Mucosa of descending colon (tissue), 3 donors: ENCODE data around the gene NPHP4. TPM values are rescaled to one million over a fixed set of nuclear protein-coding genes. Genes with fewer than 3 reads are reported as not detected.

Experiments
- ATAC-seq: fragments of 200-7000 bp; cut with Tn5 transposase; one replicate; pipeline ENCODE4 v1.9.1; 2020; ENCODE audit warnings: mild to moderate bottlenecking, moderate library complexity
- DNase-seq, 3 donors: peaks; one replicate each; pipeline ENCODE4 v3.0.0-alpha.2; 2020
- H3K36me3 ChIP-seq: fragments of 200-600 bp; one replicate; pipeline ENCODE4 v1.8.0; 2021; ENCODE audit warnings: low read depth, mild to moderate bottlenecking
- H3K4me1 ChIP-seq: fragments of 200-600 bp; one replicate; pipeline ENCODE4 v1.8.0; 2021; ENCODE audit warnings: low read depth, mild to moderate bottlenecking
- H3K4me3 ChIP-seq: fragments of 200-600 bp; one replicate; pipeline ENCODE4 v1.8.0; 2021; ENCODE audit warnings: mild to moderate bottlenecking
- H3K9me3 ChIP-seq: fragments of 200-600 bp; one replicate; pipeline ENCODE4 v1.8.0; 2021; ENCODE audit warnings: mild to moderate bottlenecking
- intact Hi-C, 2 donors: fragments of 100-400 bp; cut with DNase I in 1 of 2; cut with micrococcal nuclease in 1 of 2; formaldehyde crosslinking; loops; one replicate each; pipeline versions ENCODE4 v1.11.0 to v1.11.1; 2022; cut with DNase I, micrococcal nuclease
- total RNA-seq, 3 donors: library from RNA; stranded (reverse); fragmentation: NEBNext Ultra II Directional in 2 of 3; extraction: Animal tissue kit (Norgen Biotek cat#: 25700) in 2 of 3; gene quantifications; one replicate each; pipeline versions ENCODE4 v1.2.1 to v1.2.4, GENCODE V29; 2021 to 2023
- TF ChIP-seq, protein P1 (sequence below): fragments of 200-600 bp; IDR thresholded peaks from one replicate; pipeline ENCODE4 v1.8.0; 2022; ENCODE audit warnings: antibody characterized with exemption, mild to moderate bottlenecking
- donor health status: DM: no; HTN: no; CAD: no; lungs with moderate emphysema.
- donor health status: DM: no; HTN: no; CAD: no.
- donor health status: DM: no; HTN: yes; CAD: no.

The NPHP4 gene
- total RNA-seq, 3 donors from 2014 or later, result 7.5 to 12.2 (median 10.3) TPM

DNA sequence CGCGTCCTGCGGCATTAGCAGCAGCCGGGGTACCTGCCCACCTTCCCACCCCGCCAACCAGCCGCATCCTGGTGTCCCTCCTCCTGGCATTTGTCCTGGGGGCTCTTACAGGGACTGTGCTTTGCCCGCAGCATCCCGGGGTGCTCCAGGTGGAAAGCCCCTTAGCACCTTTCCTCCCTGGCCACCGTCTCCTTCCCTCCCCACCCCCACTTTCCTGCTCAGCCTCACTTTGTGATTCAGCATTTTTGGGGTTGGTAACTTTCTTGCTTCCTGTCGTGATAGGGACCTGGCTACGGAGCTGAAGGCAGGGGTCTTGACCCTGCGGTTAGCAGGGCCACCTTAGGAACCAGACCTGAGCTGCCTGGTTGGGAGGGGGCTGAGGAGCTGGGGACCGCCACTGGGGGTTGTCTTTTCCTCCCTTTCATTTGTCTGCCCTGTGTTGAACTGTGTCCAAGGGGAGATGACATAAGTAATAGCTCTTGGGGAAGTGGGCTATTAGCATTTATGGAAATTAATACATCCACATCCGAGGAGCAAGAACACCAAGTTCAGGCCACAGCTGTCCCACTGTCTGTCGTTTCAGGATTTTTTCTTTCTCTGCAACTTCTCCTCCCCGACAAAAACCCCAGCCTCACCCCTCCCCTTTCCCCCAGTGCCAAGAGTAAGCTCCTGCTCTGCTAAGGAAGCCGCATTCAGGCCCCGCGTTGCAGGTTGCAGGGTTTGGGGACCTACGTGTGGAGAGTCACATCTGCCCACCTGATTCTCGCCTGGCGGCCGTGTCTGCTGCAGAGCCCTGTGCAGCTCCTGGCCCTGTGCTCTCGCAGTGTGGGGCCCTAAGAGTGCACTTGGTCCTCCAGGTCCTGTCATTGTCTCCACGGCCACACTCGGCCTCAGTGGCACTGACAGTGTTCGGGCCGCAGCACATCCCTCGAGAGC is 1.6 kb upstream of the NPHP4 start:
- Histone ChIP-seq H3K4me3 (no peak overlapping the region), H3K4me1 (peaks cover 6% of the 10 kb centered on the region), H3K9me3 (no peaks in the 10 kb centered on the region), H3K36me3 (no peaks in the 10 kb centered on the region)
- ATAC-seq, result no peak
- TF ChIP-seq, protein P1, sequence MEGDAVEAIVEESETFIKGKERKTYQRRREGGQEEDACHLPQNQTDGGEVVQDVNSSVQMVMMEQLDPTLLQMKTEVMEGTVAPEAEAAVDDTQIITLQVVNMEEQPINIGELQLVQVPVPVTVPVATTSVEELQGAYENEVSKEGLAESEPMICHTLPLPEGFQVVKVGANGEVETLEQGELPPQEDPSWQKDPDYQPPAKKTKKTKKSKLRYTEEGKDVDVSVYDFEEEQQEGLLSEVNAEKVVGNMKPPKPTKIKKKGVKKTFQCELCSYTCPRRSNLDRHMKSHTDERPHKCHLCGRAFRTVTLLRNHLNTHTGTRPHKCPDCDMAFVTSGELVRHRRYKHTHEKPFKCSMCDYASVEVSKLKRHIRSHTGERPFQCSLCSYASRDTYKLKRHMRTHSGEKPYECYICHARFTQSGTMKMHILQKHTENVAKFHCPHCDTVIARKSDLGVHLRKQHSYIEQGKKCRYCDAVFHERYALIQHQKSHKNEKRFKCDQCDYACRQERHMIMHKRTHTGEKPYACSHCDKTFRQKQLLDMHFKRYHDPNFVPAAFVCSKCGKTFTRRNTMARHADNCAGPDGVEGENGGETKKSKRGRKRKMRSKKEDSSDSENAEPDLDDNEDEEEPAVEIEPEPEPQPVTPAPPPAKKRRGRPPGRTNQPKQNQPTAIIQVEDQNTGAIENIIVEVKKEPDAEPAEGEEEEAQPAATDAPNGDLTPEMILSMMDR, result no peak
- intact Hi-C loops, result no loop called here
- DNase-seq, result peak in 1 of 3 donors; percentile 63

DNA sequence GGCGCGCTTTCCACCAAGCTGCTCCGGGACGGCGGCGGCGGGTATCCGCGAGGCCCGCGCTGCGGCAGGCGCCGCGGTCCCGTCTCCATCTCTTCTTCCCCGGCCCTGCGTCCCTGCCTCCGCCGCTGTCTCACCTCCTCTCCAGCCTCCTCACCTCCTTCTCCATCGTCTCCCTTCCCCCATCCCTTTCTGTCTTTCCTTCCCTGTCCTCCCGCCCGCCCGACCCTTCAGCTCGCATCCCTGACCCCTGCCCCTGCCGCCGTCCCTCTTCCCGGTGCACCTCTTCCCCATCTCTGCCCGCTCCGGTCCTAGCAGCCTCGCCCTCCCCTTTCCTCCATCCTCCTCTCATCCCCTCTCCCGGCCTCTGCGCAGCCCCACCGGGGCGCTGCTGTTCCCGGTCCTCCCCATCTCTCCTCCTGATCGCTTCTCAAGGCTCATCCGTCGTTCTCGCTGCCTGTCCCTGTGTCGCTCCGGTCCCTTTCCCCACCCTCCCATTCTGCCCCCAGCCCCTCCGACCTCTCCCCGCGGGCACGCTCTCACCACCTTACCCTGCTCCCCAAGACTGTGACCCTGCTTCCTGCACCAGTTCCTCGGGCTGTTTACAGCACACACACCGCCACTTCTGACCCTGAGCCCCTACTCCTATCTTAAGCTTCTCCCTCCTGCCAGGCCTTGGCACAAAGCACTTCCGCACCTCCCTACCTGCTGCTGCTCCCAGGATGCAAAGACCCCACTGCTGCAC is 760 bp upstream of the NPHP4 start:
- peak in 1 of 3 donors; percentile 65 for DNase-seq
- intact Hi-C loops, result no loop called here
- ATAC-seq, result peak; percentile 1

DNA sequence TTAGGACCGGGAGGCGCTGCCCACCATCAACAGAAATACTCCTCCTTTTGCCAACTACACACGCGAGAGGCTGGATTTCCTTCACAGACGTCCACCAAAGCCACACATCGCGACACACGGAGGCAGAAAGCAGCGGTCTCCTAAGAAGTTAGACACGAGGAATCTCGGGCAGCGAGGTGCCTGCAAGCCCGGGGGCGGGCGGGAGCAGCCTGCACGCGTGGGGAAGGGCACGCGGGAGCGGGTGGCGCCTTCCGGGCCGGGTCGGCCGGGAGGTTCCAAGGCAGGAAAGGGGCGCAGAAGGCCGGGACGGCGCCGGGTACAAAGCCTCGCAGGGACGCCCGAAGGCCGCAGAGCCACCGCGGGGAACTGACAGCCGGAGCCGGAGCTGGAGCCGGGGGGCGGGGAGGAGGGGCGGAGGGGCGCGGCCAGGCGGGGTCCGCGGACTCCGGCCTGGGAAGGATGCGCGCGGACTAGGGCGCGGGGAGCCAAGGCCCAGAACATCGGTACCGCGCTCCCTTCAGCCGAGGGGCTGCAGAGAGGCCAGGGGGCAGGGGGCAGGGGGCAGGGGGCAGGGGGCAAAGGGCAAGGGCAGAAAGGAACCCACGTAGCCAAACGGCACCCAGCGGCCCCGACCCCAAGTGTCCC is 722 bp downstream of the NPHP4 start:
- TF ChIP-seq, protein P1, result no peak
- peaks cover 6% of the 10 kb centered on the region for H3K4me1 ChIP-seq
- H3K4me3 ChIP-seq, result peak overlapping the region; percentile 68
- H3K36me3 ChIP-seq, result no peaks in the 10 kb centered on the region
- intact Hi-C loops, result no loop called here
- H3K9me3 ChIP-seq, result no peaks in the 10 kb centered on the region
- DNase-seq (peak; percentile 47 to 75 (median 74)), ATAC-seq (peak; percentile 38)

More for the DNA sequence above, 760 bp upstream of the NPHP4 start:
- no peaks in the 10 kb centered on the region for H3K9me3 ChIP-seq
- peaks cover 6% of the 10 kb centered on the region for H3K4me1 ChIP-seq
- H3K36me3 ChIP-seq, result no peaks in the 10 kb centered on the region
- peak overlapping the region; percentile 68 for H3K4me3 ChIP-seq
- TF ChIP-seq, protein P1, result no peak

DNA sequence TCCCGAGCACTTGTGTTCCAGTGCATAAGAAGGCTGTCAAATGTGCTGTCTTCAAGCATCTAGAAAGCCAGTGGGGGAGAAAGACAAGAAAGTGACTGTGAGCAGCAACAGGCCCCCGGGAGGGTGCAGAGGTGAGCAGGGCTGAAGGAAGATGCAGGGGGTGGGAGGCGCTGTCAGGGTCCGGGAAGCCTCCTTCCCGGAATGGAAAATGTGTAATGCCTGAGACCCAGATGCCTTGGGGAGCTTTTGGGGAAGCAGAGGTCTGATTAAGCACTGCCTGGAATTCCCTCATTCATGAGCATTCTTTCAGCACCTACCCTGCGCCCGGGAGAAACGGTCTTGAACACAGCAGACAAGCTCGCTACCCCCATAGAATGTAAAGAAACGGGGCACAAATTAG is 1.3 kb downstream of the NPHP4 start:
- ATAC-seq, result no peak
- no peaks in the 10 kb centered on the region for H3K9me3 ChIP-seq
- intact Hi-C loops, result no loop called here

DNA sequence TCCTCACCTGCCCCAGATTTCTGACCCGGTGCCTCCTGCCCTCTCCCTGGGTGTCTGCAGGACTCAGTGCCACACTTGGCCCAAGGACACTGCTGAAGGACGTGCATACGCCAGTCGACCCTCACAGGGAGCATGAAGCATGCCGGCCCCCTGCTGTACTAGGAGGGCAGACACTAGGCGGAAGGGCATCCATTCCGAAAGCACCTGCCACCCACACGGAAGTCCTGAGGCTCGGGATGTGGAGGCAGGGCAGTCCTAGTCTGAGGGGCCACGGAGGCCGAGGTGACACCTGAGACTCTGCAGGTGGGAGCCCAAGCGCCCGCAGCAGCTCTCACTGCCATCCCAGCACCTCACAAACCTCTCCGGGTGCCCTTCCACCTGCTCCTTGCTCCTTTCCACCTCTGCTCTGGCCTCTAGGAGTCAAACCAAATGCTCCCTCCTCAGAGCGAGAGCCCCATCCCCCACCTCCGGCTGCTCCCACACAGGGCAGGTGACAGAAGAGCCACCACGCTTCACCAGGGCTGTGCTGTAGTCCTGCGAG is 2.4 kb downstream of the NPHP4 start:
- TF ChIP-seq, protein P1, result no peak
- Histone ChIP-seq H3K4me3 (no peak overlapping the region), H3K4me1 (peaks cover 6% of the 10 kb centered on the region), H3K36me3 (no peaks in the 10 kb centered on the region), H3K9me3 (no peaks in the 10 kb centered on the region)
- ATAC-seq (no peak), DNase-seq (peak in 1 of 3 donors; percentile 46)
- intact Hi-C loops, result no loop called here

More for the DNA sequence above, 1.3 kb downstream of the NPHP4 start:
- Histone ChIP-seq H3K4me1 (peaks cover 6% of the 10 kb centered on the region), H3K36me3 (no peaks in the 10 kb centered on the region), H3K4me3 (no peak overlapping the region)
- DNase-seq, result no peak
- TF ChIP-seq, protein P1, result no peak
